K562 (cell line): ENCODE data around the gene ARID3A. TPM values are rescaled to one million over a fixed set of nuclear protein-coding genes. Genes with fewer than 3 reads are reported as not detected.

Experiments used
- CBX2 ChIP-seq: fragments of 200-600 bp; sonication (generic); IDR thresholded peaks from one replicate; pipeline ENCODE4 v1.6.1; 2012; ENCODE audit warnings: mild to moderate bottlenecking, low read length, inconsistent platforms; ENCODE audit not compliant: insufficient read depth, poor library complexity, severe bottlenecking
- DPF2 ChIP-seq: fragments of 450-650 bp; IDR thresholded peaks from 2 replicates; pipeline ENCODE4 v1.6.1; 2016
- KDM5B ChIP-seq: fragments of 200-600 bp; sonication (generic); IDR thresholded peaks from 2 replicates; pipeline ENCODE4 v1.6.1; 2012; ENCODE audit warnings: low read depth, mild to moderate bottlenecking, moderate library complexity, low read length, control low read depth, inconsistent platforms; ENCODE audit not compliant: insufficient replicate concordance
- KLF13 ChIP-seq: fragments of 450-650 bp; IDR thresholded peaks from 2 replicates; pipeline ENCODE4 v1.6.1; 2016; ENCODE audit warnings: missing genetic modification characterization, low read depth, mild to moderate bottlenecking, missing compliant biosample characterization, moderate library complexity, borderline replicate concordance
- LEF1 ChIP-seq: fragments of 450-650 bp; IDR thresholded peaks from 2 replicates; pipeline ENCODE4 v1.6.1; 2016; ENCODE audit warnings: mild to moderate bottlenecking
- MTA2 ChIP-seq: fragments of 450-650 bp; IDR thresholded peaks from 2 replicates; pipeline ENCODE4 v1.6.1; 2016; ENCODE audit warnings: low read depth
- NELFE ChIP-seq: IDR thresholded peaks from 2 replicates; pipeline ENCODE4 v1.6.1; 2011; ENCODE audit warnings: mild to moderate bottlenecking; ENCODE audit not compliant: insufficient read depth, insufficient read length
- RB1 ChIP-seq: fragments of 450-650 bp; IDR thresholded peaks from 2 replicates; pipeline ENCODE4 v1.6.1; 2017; ENCODE audit warnings: low read depth, mild to moderate bottlenecking
- SMAD3 ChIP-seq: fragments of 450-650 bp; formaldehyde crosslinking; conservative IDR thresholded peaks from 2 replicates; pipeline ENCODE4 v1.4.0; 2020; ENCODE audit warnings: mild to moderate bottlenecking
- SMARCE1 ChIP-seq: fragments of 450-650 bp; IDR thresholded peaks from 2 replicates; pipeline ENCODE4 v1.7.1; 2016; ENCODE audit warnings: mild to moderate bottlenecking
- SPI1 ChIP-seq: IDR thresholded peaks from 2 replicates; pipeline ENCODE4 v1.6.1; 2011; ENCODE audit warnings: low read depth, low read length, control low read depth, borderline replicate concordance
- TCF3 ChIP-seq: sonication (generic); formaldehyde crosslinking; IDR thresholded peaks from 2 replicates; pipeline ENCODE4 v1.4.0; 2020; ENCODE audit warnings: mild to moderate bottlenecking, missing genetic modification reagents
- TCF7 ChIP-seq: sonication (generic); IDR thresholded peaks from 2 replicates; pipeline ENCODE4 v1.6.1; 2016; ENCODE audit warnings: antibody characterized with exemption, borderline replicate concordance
- TEAD4 ChIP-seq, 2 experiments: sonication (generic) in 1 of 2; formaldehyde crosslinking in 1 of 2; IDR thresholded peaks; 2 replicates each; pipeline versions ENCODE4 v1.6.1 to v1.8.0; 2012 to 2022; ENCODE audit warnings: borderline replicate concordance in 1 of 2, inconsistent platforms in 1 of 2, low read length in 1 of 2, mild to moderate bottlenecking in 1 of 2, missing genetic modification reagents in 1 of 2
- THRAP3 ChIP-seq: fragments of 450-650 bp; IDR thresholded peaks from 2 replicates; pipeline ENCODE4 v1.6.1; 2016; ENCODE audit warnings: mild to moderate bottlenecking, inconsistent platforms, borderline replicate concordance
- ZNF253 ChIP-seq: fragments of 250-450 bp; sonication (Bioruptor Pico); conservative IDR thresholded peaks from 2 replicates; pipeline ENCODE4 v1.6.1; 2021; ENCODE audit warnings: mild to moderate bottlenecking
- ZNF785 ChIP-seq: fragments of 250-450 bp; sonication (Bioruptor Pico); IDR thresholded peaks from 2 replicates; pipeline ENCODE4 v1.4.0; 2020; ENCODE audit warnings: mild to moderate bottlenecking
- ZZZ3 ChIP-seq: fragments of 450-650 bp; IDR thresholded peaks from 2 replicates; pipeline ENCODE4 v1.6.1; 2016; ENCODE audit warnings: antibody characterized with exemption, mild to moderate bottlenecking, moderate library complexity
- polyA plus RNA-seq, 8 experiments: library from polyadenylated mRNA; depleted of rRNA in 4 of 8; stranded (reverse) in 5 of 8; unstranded in 3 of 8; fragments of >200 nt; fragmentation: Nextera tagmentation in 2 of 8; fragmentation: Illumina TruSeq in 1 of 8; extraction: Ambion mirVana in 2 of 8; extraction: Trizol in 1 of 8; gene quantifications; 2 replicates each; pipeline versions ENCODE4 v1.2.1 to v1.2.3, GENCODE V29; 2011 to 2014; ENCODE audit warnings: inconsistent platforms in 1 of 8, missing spikeins in 1 of 8
- total RNA-seq, 7 experiments: library from RNA; depleted of rRNA in 6 of 7; stranded (reverse); fragments of >200 nt in 6 of 7; fragmentation: Illumina TruSeq in 2 of 7; extraction: Trizol in 2 of 7; gene quantifications; 2 replicates each; pipeline versions ENCODE4 v1.2.1 to v1.2.3, GENCODE V29; 2011 to 2021; ENCODE audit warnings: low replicate concordance in 1 of 7
- TF ChIP-seq, protein P1 (sequence below), 2 experiments: fragments of 450-650 bp; IDR thresholded peaks; 2 replicates each; pipeline ENCODE4 v1.6.1; 2016
- TF ChIP-seq, protein P2 (sequence below): fragments of 450-650 bp; IDR thresholded peaks from 2 replicates; pipeline ENCODE4 v1.6.1; 2017; ENCODE audit warnings: antibody characterized with exemption
- TF ChIP-seq, protein P3 (sequence below): fragments of 200-800 bp; sonication (Bioruptor generic); IDR thresholded peaks from 2 replicates; pipeline ENCODE4 v1.6.1; 2017; ENCODE audit warnings: missing genetic modification characterization, missing compliant biosample characterization
- TF ChIP-seq, protein P4 (sequence below), 2 experiments: fragments of 450-650 bp in 1 of 2; IDR thresholded peaks; 2 replicates each; pipeline ENCODE4 v1.6.1; 2011 to 2017; ENCODE audit warnings: low read depth in 2 of 2, antibody characterized with exemption in 1 of 2, borderline replicate concordance in 1 of 2, low read length in 1 of 2, mild to moderate bottlenecking in 1 of 2, mixed read lengths in 1 of 2; ENCODE audit not compliant: control insufficient read depth in 1 of 2

ARID3A gene
- total and polyA plus RNA-seq, 9 of the 15 experiments (the other 6 are each of a cell fraction or from before 2014, with no cell fraction given): 1.4 to 118 (median 31.2) TPM

DNA sequence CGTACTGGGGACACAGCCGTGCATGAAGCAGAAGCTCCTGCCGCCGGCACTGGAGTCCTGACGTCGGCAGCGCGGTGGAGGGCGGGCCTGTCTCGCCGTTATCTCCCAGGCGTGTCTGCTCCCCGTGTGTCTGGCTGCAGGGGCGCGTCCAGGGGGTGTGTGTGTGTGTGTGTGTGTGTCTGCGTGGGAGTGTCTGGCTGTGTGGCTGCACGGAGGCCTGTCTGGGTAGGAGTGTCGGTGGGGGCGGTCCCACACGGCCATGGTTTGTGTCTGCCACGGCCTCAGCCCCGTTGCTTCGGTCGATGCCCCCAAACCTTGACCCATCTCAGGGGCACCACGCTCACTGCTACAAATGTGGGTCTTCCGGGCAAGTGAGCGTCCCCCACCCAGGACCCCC, 18.3 kb downstream of the ARID3A start (continued):
- TF ChIP-seq NELFE (no peak), CBX2 (no peak), TEAD4 (IDR thresholded peaks at IDR 0.05; ENCODE audit: low read length) (peak; percentile 92), TEAD4 (CRISPR knock-in tag; IDR thresholded peaks at IDR 0.05; ENCODE audit: borderline replicate concordance) (no peak), ZNF253 (CRISPR knock-in tag) (no peak), KDM5B (no peak), ZZZ3 (no peak), TCF7 (peak; percentile 83; the same call in 1 of the 2 replicates), KLF13 (tag) (peak; percentile 77; the same call in 1 of the 2 replicates), ZNF785 (no peak), THRAP3 (no peak), TCF3 (CRISPR knock-in tag) (peak; percentile 93), LEF1 (peak; percentile 74), DPF2 (peak; percentile 93), MTA2 (peak; percentile 89), SMARCE1 (peak; percentile 92), SPI1 (no peak), SMAD3 (CRISPR knock-in tag) (peak; percentile 78; the same call in 1 of the 2 replicates), RB1 (peak; percentile 80)
- TF ChIP-seq, protein P1, sequence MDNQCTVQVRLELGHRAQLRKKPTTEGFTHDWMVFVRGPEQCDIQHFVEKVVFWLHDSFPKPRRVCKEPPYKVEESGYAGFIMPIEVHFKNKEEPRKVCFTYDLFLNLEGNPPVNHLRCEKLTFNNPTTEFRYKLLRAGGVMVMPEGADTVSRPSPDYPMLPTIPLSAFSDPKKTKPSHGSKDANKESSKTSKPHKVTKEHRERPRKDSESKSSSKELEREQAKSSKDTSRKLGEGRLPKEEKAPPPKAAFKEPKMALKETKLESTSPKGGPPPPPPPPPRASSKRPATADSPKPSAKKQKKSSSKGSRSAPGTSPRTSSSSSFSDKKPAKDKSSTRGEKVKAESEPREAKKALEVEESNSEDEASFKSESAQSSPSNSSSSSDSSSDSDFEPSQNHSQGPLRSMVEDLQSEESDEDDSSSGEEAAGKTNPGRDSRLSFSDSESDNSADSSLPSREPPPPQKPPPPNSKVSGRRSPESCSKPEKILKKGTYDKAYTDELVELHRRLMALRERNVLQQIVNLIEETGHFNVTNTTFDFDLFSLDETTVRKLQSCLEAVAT (IDR thresholded peaks at IDR 0.05): peak in 1 of 2 experiments; percentile 63; a peak in 1 of 4 replicates
- TF ChIP-seq, protein P2, sequence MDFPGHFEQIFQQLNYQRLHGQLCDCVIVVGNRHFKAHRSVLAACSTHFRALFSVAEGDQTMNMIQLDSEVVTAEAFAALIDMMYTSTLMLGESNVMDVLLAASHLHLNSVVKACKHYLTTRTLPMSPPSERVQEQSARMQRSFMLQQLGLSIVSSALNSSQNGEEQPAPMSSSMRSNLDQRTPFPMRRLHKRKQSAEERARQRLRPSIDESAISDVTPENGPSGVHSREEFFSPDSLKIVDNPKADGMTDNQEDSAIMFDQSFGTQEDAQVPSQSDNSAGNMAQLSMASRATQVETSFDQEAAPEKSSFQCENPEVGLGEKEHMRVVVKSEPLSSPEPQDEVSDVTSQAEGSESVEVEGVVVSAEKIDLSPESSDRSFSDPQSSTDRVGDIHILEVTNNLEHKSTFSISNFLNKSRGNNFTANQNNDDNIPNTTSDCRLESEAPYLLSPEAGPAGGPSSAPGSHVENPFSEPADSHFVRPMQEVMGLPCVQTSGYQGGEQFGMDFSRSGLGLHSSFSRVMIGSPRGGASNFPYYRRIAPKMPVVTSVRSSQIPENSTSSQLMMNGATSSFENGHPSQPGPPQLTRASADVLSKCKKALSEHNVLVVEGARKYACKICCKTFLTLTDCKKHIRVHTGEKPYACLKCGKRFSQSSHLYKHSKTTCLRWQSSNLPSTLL: no peak
- TF ChIP-seq, protein P3, sequence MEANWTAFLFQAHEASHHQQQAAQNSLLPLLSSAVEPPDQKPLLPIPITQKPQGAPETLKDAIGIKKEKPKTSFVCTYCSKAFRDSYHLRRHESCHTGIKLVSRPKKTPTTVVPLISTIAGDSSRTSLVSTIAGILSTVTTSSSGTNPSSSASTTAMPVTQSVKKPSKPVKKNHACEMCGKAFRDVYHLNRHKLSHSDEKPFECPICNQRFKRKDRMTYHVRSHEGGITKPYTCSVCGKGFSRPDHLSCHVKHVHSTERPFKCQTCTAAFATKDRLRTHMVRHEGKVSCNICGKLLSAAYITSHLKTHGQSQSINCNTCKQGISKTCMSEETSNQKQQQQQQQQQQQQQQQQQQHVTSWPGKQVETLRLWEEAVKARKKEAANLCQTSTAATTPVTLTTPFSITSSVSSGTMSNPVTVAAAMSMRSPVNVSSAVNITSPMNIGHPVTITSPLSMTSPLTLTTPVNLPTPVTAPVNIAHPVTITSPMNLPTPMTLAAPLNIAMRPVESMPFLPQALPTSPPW (CRISPR knock-in tag): peak; percentile 95
- TF ChIP-seq, protein P4, sequence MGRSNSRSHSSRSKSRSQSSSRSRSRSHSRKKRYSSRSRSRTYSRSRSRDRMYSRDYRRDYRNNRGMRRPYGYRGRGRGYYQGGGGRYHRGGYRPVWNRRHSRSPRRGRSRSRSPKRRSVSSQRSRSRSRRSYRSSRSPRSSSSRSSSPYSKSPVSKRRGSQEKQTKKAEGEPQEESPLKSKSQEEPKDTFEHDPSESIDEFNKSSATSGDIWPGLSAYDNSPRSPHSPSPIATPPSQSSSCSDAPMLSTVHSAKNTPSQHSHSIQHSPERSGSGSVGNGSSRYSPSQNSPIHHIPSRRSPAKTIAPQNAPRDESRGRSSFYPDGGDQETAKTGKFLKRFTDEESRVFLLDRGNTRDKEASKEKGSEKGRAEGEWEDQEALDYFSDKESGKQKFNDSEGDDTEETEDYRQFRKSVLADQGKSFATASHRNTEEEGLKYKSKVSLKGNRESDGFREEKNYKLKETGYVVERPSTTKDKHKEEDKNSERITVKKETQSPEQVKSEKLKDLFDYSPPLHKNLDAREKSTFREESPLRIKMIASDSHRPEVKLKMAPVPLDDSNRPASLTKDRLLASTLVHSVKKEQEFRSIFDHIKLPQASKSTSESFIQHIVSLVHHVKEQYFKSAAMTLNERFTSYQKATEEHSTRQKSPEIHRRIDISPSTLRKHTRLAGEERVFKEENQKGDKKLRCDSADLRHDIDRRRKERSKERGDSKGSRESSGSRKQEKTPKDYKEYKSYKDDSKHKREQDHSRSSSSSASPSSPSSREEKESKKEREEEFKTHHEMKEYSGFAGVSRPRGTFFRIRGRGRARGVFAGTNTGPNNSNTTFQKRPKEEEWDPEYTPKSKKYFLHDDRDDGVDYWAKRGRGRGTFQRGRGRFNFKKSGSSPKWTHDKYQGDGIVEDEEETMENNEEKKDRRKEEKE (IDR thresholded peaks at IDR 0.05; ENCODE audit: borderline replicate concordance in 1 of 2, control insufficient read depth in 1 of 2, low read depth in 2 of 2, low read length in 1 of 2): peak in 1 of 2 experiments; percentile 77; a peak in 1 of 4 replicates
